OCI-M2 (cell line): Measurements from ENCODE around the gene YBEY.
A peak's percentile ranks its signal among the peaks of the same experiment; 100 is the strongest.
"Not testable (repeated sequence)": the region's sequence is repeated elsewhere in the genome, so short reads cannot be mapped to it uniquely, and the experiment has no call there.

ENCODE experiments used
- DNase-seq: peaks from one replicate; lab custom pipeline; 2025; ENCODE audit not compliant: unreplicated experiment; lab: John Stamatoyannopoulos, UW

YBEY gene, protein sequence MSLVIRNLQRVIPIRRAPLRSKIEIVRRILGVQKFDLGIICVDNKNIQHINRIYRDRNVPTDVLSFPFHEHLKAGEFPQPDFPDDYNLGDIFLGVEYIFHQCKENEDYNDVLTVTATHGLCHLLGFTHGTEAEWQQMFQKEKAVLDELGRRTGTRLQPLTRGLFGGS

DNA sequence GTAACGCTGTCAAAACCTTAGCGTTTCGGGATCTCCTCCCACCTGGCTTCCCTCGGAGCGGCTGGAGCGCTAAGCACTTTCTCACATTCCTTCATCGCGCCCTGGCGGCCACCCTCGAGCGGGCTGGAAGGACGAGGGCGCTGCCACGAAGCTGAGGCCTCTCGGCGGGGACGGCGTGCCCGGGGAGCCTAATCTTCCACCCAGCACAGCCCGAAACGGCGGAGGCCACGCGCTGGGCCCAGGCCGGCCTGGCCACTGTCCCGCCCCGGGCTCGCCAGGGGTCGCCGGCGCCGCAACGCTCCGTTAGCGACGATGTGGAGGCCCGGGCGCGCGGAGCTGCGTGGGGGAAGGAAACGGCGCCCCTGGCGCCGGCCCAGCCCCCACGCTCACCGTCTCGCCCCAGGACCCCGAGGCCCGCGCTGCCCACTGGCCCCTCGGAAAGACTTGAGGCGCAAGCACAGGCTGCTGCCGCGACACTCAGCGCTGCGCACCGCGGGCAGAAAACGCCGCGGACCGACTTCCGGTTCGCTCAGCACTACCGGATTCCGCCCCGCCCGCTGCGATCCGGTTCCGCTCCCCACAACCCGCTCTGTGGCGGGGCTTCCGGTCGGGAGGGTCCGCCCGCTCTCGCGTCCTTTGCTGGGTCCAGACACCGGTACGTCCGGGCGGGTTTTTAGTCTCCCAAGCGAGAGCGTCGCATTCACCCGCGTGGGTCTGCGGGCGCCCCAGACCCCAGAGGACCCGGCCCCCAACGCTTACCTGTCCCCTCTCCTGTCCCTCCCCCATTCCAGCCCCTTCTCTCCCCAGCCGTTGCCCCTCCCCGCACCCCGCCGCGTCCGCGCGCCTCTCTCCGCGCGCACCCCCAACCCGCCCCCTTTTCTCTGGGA, at the start of gene YBEY:
Gene YBEY, plus strand, starts transcription at position 582 of the 887 bp plus-strand sequence. CDS start 572 bp downstream, outside the sequence.
- peak; percentile 99 for DNase-seq

DNA sequence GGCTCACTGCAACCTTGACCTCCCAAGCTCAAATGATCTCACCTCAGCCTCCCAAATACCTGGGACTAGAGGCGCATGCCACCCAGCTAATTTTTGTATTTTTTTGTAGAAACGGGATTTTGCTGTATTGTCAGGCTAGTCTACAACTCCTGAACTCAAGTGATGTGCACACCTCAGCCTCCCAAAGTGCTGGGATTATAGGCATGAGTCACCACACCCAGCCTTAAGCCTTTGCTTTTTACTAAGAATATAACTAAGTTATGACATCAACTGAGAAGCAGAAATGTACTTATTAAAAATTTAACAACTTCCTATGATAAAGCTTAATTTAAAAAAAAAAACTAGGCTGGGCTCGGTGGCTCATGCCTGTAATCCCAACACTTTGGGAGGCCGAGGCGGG, 48.7 kb upstream of the YBEY start:
- no peak for DNase-seq

DNA sequence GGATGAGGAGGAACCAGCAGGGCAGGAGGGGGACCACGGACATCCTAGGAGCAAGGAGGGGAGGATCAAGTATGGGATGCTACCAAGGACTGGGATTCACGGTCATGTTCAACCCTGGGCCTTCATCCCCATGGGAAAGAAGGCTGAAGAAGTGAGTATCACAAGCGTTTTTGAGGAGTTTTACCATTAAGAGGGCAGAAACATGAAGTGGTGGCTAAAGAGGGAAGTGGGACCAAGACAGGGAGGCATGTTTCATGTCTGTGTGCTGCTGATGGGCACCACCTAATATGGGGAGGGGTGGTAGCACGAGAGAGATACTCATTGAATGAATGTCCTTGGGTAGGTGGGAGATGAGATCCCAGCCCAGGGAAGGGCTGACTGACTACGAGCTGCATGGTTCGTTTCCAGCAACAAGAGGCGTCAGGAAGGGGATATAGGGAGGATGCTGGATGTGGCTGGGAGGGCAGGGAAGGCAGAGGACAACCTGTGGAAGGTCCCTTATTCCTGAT, 46.3 kb upstream of the YBEY start:
- DNase-seq = no peak

DNA sequence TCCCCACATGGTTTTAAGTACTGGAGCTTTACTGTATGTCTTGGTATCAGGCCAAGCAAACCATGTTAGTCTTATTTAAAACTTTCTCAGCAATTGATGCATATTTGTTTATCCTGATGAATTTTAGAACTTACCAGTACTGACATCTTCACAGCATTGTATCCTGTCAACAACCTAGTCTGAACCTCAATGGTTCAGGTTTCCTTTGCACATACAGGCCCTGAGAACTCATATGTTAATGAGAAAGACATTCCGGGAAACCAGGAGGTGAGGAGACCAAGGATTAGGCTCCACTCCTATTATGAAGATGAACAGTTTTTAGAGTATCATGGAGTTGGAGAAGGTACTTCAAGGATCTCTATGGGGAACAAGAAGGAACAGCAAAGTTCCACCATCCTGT, 44.6 kb upstream of the YBEY start:
- not testable (repeated sequence) for DNase-seq

DNA sequence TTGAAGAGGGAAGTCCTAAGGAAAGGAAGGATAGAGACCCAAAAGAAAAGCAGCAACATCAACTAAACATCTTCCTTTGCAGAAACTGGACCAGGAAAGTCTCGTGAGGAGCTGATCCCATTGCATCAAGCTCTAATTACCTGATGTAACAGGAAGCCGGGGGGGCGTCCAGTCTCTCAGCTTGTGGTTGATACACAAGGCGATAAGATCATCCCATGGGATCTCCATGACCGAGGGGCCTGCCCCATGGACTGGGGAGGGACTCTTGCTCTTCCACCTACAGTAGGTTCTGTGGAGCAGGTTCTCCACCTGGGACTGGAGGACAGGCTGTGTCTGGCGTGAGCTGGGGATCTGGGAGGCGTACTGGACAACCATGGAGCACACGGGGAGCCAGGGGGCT, 42.8 kb upstream of the YBEY start:
- no peak for DNase-seq

DNA sequence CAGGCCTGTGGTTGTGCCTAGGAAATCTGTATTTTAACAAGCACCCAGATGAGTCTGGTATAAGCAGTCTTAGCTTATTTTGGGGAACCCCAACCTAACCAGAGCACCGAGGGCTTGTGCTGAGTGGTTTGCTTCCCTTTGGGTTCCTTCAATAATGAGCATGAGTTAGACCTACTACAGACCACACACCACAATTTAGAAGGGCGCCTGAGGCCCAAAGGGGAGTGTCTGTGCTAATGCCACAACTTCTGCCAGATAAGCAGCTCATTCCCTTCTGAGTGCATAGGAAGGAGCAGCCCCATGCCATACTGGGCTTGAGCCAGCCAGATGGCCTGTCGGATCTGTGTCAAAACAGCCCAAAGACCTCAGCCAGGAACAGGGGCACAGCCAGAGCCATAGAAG, 42.2 kb upstream of the YBEY start:
- no peak for DNase-seq

DNA sequence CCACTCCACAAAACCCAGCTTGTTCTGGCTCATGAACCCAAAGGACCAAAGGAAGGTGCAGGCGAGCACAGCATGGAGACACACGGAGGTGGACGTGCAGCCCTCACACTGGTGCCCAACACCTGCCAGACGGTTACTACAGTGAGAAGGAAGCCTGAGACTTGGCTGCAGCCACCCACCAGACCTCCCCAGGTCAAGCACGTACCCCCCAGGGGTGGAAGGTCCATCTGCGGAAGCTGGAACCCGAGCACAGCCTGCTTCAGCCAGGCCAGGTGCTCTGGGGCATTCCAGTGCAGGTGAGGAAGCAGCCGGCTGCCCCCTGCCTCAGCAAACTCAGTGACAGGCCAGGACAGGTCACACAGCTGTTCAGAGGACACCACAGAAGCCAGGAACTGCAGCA, 41.5 kb upstream of the YBEY start:
- DNase-seq = no peak

DNA sequence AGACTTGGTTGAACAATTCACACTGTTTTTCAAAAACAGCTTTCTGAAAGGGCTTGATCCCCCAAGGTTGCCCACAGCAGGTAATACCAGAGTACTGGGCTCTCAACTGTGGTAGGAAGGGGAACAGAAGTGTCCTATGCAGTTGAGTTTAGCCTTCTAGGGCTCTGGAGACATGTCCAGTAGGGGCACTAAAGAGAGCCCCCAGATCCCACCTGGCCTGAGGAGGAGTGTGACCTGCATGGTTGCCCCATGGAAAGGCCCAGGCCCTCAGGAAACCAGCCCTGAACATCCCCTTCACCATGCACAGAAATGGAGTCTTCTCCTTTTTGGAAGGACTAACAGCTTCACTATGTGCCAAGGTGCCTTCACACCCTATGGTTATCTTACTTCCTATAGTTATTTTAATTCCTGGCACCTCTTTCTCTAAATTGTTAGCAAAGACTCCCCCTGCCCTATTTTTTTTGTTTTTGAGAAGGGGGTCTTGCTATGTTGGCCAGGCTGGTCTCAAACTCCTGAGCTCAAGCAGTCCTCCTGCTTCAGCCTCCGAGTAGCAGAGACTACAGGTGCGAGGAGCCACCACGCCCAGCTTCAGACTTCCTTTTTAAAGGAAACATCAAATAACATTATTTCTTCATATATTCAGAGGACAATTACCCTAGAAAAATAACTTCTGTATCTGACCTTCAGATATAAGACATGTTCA, 40.8 kb upstream of the YBEY start:
- no peak for DNase-seq

DNA sequence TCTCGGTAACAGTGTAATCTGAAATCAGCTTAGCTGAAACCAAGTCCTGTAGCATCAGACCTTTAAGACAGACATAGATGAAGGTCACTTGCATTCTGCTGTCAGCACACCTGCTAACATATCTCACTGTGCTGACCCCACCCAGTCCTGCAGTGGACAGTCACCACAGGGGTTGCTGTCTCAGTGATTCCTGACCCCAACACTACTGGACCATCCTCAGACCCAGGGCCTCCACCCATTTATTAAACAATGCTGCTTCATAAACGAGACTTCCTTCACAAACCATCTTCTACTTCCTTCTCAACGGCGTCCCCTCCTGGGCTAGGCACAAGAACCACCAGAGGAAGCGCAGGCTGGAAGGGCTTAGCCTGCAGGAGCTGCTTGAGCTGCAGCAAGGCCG, 39.8 kb upstream of the YBEY start:
- DNase-seq = no peak

DNA sequence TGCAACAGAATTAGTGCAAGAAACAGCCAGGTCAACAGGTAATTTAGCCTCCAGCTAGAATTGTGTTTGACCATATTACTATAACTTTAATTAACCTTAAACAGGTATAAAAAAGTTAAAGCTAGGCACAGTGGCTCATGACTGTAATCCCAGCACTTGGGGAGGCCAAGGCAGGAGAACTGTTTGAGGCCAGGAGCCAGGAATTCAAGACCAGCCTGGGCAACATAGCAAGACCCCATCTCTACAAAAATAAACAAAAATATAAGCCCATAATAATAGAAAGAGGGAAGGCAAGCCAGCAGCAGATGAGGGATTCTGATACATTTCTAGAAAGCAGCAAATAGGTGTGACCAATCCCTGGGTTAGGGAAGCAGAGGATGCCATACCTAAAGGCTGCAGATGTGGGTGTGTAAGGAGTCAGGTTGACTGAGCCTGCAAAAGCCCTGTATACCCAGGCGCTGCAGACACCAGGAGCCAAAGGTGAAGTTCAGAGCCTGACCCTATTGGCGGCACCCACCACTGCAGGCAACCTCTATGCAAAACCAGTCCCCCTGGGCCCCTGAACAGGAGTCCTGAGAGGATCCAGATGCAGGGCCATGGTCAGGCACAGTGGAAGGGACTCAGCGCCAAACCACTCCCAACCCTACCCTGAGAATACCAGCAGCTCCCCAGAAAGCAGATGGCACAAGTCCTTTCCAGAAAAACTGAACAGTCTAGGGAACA, 38.3 kb upstream of the YBEY start:
- no peak for DNase-seq

DNA sequence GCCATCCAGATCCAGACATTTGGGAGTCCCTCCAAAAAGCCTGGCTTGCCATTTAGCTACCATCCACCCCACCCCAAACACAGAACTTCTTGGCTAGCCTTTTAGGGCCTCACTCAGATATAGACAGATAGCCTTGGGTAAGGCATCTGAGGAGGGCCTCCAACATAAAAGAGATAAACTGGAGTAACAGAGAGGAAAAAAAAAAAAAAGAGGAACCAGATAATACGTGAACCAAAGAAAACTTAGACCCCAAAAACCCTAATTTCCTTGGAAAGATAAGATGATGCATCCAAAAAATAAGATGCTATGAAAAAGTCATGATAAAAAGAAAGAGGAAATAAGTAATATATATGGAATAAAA, 37.7 kb upstream of the YBEY start:
- DNase-seq = peak; percentile 85

DNA sequence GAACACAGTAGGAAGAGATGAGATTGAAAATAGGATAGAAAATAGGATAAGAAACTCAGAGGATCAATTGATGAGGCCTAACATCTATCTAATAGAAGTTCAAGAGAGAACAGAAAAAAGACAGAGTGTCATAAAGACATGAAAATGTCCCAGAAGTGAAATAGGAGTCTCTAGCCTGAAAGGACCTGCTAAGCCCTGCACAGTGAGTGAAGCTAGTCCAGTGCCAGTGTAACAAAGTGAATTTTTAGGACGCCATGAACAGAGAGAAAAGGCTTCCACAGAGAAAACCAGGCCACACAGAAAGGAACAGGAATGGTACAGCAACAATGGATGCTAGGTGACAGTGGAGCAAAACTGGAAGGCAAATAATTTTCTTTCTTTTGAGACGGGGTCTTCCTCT, 37.3 kb upstream of the YBEY start:
- DNase-seq = no peak

DNA sequence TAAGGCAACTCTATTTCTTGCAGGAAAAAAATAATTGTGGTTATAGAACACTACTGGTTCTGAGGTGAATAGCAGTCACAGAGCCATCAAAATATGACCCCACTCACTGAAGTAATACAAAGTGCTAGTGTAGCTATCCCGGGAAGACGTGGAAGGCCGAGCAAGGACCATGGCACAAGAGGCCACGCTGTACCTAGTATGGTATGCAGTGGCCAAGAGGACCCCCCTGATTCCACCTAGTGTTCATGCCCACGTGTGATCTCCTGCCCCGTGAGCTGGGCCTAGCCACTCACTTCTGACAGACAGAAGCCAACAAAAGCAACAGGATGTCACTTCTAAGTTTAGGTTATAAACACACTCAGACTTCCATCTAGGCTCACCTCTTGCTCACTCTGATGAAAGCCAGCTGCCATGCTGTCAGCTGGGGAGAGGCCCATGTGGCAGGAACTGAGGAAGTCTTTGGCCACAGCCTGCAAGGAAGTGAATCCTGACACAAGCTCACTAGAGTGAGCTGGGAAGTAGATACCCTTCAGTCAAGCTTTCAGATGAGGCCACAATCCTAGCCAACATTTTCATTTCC, 35.9 kb upstream of the YBEY start:
- DNase-seq = no peak

DNA sequence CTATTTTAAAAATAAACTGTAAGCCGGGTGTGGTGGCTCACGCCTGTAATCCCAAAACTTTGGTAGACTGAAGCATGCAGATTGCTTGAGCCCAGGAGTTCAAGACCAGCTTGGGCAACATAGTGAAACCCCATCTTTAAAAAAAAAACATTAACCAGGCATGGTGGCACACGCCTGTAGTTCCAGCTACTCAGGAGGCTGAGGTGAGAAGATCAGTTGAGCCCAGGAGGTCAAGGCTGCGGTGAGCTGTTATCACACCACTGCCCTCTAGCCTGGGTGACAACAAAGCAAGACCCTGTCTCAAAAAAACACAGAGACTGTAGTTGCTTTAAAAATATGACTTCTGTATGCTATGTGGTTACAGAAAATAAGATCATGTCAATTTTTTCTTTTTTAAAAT, 33.3 kb upstream of the YBEY start:
- DNase-seq = no peak

DNA sequence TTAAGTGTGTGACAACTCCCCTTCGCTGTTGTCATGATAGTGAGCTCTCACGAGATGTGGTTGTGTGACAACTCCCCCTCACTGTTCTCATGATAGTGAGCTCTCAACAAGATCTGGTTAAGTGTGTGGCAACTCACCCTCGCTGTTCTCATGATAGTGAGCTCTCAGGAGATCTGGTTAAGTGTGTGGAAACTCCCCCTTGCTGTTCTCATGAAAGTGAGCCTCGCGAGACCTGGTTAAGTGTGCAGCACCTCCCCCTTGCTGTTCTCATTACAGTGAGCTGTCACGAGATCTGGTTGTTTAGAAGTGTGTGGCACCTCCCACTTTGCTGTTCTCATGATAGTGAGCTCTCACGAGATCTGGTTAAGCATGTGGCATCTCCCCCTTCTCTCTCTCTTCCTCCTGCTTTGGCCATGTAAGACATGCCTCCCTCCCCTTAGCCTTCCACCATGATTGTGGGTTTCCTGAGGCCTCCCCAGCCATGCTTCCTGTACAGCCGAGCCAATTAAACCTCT, 32.5 kb upstream of the YBEY start:
- DNase-seq = no peak

DNA sequence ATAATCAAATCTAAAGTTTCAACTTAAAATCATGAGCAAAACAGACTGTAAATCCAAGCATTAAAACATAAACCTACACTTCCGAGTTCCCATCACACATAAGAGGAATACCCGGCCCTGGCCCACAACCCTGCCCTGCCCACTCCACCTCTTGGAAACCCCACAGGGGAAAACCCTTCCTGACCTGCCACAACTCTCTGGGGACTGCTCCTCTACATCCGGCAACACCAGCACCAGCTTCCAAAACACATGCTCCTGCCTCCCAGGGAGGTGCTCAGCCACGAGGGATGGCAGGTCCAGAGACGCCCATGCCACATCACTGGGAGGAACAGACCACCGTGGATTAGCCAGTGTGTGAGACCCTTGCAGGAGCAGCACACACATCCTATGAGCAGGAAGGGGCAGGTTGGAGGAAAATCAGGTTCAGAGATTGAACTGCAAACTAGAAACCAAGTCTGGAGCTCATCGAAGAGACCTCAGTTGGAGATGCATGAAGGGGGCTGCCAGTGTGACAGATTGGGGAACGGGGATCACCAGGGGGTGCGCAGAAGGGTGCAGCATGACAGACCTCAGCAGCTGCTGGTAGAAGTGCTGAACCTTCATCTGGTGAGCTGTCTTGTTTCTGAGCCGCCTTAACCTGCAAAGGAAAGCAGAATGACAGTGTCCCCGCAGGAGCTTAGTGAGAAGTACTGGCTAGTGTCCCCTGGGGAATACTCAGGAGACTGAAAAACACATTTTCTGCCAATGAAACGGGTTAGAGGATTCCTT, 31.8 kb upstream of the YBEY start:
- no peak for DNase-seq

DNA sequence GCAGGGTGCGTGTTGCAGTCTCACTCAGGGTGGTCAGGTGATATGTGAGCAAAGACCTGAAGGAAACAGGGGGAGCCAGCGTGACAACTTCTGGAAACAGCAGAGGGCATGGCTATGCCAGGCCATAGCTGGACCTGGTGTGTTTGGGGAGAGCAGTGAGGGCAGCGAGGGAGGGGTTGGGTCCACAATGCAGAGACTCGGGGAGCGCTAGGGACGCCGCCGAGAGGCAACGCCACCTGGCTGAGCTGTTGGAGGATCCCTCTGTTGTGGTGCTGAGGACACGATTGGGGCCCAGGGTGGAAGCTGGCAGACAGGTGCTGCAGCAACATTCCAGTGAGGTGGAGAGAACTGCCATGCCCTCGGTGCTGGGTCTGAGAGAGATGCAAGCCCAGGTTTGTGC, 31.0 kb upstream of the YBEY start:
- DNase-seq = no peak

DNA sequence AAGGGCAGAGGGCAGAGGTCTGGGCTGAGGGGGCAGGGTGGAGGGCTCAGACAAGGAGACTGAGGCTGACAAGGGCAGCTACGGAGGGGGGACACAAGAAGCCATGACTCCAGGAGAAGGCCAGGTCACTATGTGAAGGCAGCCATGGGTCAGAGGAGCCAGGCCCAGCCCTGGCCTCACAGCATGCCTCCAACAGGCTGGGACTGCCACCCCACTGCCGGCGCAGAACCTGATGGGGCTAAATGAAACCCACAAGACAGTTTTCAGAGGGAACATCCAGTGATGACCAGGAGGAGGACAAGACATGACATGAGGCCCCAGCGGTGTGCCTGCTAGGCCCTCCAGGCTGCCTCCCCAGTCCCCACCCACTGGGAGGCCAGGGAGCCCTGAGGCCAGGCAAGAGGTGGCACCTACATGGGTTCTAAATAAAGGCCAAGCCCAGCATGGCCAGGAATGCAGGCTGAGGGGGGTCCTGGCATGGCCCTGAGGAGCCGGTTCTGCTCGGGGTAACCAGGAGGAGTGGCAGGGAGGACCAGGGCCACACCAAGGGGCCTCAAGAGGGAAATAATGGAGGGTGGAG, 30.3 kb upstream of the YBEY start:
- DNase-seq = no peak

DNA sequence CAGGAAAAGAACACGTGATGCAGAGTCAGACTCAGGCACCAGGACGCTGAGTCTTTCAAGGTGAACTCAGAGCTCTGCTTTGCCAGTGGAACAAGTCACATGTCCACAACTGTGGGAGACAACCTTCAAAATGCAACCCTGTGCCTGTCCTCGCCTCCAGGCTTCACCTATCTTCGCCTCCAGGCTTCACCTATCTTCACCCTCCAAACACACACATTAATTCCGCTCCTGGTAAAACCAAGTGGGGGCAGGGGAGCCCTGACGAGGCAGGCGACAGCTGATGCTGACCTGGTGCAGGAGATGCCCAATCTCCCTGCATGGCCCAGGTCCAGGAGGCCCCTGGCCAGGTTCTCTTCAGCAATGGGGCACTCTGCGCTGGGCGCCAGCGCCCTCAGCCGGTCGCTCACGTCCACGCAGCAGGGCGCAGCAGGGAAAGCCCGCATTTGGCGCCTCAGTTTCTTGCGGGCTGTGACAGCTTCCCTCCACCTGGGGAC, 29.6 kb upstream of the YBEY start:
- no peak for DNase-seq
